HG02610 (cell line): Measurements from ENCODE around the gene PPP2R5C.

Experiments used
- ATAC-seq: cut with Tn5 transposase; IDR thresholded peaks from one replicate; pipeline ENCODE4 v1.9.1; 2021; ENCODE audit warnings: mild to moderate bottlenecking, moderate library complexity; ENCODE audit not compliant: unreplicated experiment

Gene PPP2R5C

GRCh38 chr14:101813171-101813759 is 51.8 kb downstream of the PPP2R5C start:
- no peak for ATAC-seq

DNA sequence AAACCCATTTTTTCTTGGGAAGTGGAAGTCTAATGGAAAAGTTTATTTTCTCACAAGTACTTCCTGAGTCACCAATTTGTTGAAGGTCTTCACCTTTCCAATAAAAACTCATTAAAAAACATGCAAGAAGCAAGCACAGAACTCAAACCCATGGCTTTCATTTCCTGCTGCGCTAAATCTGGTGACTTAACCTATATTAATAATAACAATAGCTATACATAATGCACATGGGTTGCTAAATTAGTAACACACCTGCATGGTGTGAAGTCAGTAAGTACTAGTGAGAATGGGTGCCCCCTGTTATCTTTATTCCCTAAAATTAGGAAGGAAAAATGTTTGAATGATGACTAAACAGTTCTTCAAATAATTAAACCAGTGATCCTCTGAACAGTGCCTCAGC is 52.3 kb downstream of the PPP2R5C start:
- no peak for ATAC-seq

GRCh38 chr14:101814934-101815333 is 53.4 kb downstream of the PPP2R5C start:
- ATAC-seq = no peak

GRCh38 chr14:101815994-101816393 is 54.5 kb downstream of the PPP2R5C start:
- no peak for ATAC-seq

DNA sequence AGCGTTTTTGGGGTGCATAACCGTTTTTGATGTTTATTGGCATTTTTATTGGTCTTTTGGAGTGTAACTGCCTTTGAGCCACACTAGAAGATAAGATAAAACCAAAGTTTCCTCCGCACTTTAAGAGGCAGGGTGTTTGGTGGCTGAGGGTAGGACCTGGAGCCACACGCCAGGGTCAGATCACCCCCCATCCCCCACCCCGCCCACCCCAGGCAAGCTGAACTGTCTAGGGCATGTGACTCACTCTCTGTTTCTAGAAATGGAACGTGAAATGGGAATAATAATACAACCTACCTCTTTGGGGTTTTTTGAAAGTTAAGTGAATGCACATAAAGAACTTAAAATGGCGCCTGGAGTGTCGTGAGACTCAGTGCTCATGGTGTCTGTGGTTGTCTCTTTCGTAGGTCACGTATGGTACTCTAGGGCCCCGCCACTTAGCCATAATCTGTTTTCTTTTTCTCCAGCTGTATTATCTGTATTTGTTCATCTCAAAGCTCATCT is 56.0 kb downstream of the PPP2R5C start:
- ATAC-seq = no peak

GRCh38 chr14:101819251-101819990 is 57.9 kb downstream of the PPP2R5C start:
- no peak for ATAC-seq

GRCh38 chr14:101820283-101820798 is 58.8 kb downstream of the PPP2R5C start:
- ATAC-seq = no peak

- ATAC-seq = no peak
These were observed 60.0 kb downstream of the PPP2R5C start for GRCh38 chr14:101821528-101821927.

GRCh38 chr14:101823066-101823465 is 61.6 kb downstream of the PPP2R5C start:
- ATAC-seq = no peak

DNA sequence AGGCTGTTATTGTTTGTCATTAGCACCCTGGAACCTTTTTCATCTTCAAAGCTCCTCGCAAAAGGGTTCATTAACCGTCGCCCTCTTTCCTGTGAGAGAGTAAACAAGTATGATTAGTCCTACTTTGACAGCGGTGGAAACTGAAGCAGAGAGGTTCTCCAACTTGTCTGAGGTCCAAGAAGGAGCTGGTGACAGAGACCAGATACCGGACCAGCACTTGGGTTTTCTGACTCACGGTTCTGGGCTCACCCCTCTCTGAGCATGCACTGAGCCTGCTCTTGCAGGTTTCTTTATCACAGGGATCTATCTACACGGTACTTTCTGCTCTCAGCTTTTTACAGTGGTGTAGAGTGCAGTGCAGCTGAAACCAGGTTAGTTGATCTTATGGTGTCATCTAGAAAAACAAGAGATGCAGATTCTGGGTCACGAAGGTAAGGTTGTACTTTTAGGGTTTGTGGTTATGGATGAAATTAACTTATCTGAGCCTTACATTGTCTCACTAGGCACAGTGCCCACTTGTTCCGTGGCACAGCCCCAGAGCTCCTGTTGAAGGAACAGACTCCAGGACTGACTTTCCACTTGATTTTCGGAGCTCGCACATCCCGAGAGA is 62.1 kb downstream of the PPP2R5C start:
- ATAC-seq = peak; percentile 52

GRCh38 chr14:101824339-101824727 is 62.8 kb downstream of the PPP2R5C start:
- ATAC-seq = no peak

DNA sequence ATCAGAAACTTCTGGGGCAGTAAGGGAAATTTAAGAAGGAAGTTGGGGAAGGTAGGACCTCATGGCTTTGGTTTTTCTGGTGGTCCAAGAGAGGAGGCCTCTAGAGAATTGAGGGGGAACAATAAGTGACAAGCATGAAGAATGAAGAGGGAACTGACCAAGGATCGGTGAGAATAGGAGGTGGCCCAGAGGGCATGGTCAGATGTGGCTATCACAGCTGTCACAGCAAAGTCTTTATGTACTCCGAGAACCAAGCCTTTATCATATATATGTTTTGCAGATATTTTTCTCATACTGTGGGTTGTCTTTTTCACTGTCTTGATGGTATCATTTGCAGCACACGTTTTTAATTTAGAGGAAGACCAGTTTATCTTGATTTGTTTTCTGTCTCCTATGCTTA is 64.3 kb downstream of the PPP2R5C start:
- ATAC-seq = no peak

DNA sequence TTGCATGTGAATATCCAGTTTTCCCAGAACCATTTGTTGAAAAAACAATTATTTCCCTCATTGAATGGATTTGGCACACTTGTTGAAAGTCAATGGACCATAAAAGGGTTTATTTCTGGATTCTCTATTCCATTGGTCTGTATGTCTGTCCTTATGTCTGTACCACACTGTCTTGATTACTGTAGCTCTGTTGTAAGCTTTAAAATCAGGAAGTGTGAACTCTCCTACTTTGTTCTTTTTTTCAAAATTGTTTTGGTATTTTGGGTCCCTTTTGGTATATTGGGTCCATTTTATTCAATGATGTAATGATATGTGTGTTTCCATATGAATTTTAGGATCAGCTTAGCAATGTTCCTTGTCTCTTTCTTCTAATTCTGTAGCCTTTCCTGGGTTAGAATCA is 64.8 kb downstream of the PPP2R5C start:
- ATAC-seq = no peak

- no peak for ATAC-seq
These were observed 65.8 kb downstream of the PPP2R5C start for GRCh38 chr14:101827286-101827685.

DNA sequence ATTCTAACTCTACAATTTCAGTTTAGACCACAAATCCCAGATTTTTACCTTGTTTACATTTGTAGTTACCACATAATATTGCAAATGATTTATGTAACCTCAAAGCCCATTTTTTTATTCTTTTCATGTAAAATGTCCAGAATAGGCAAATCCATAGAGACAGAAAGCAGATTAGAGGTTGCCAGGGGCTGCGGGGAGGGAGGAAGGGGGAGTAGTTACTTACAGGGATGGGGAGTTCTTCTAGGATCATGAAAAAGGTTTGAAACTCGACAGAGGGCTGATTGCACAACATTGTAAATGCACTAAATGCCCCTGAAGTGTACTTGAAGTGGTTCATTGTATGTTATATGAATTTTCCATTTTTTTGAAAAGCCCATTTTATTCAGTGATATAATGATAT is 66.5 kb downstream of the PPP2R5C start:
- no peak for ATAC-seq

DNA sequence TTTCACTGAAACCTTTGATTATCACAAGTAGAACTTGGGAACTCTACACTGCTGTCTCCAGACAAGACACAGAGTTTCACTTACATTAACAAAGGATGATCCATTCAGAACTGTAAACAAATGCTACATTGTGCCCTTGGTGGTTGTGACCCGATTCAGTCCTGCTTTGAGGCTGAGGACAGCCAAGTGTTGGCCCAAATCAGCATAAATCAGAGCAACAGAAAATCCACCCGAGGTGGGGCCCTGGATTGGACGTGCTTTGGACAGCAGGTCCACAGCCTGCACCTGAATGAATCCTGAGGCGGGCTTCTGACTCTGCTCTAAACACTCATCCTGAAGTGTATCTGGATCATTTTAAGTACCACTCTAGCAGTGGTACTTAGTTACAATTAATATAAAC is 68.8 kb downstream of the PPP2R5C start:
- ATAC-seq = no peak

- no peak for ATAC-seq
These were observed 71.5 kb downstream of the PPP2R5C start for GRCh38 chr14:101833045-101833444.

DNA sequence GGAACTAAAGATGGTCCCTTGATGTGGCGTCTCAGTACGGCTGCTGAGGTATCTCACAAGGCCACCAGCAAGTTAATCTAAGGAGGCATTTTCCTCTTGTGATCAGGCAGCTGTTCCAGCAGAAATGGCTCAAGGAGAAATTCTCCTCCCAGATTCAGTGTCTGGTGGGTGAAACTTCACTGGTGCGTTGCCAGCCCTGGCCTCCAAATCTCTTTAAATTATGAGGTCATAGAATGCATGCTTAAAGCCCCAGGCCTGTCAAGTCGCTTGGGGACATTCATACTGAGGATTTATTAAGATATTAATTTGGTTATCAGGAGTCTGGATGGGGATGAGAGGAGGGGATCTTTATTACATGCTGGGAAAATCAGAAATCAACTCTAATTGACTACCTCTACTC is 72.9 kb downstream of the PPP2R5C start:
- ATAC-seq = no peak

GRCh38 chr14:101834800-101835547 is 73.5 kb downstream of the PPP2R5C start:
- ATAC-seq = no peak

DNA sequence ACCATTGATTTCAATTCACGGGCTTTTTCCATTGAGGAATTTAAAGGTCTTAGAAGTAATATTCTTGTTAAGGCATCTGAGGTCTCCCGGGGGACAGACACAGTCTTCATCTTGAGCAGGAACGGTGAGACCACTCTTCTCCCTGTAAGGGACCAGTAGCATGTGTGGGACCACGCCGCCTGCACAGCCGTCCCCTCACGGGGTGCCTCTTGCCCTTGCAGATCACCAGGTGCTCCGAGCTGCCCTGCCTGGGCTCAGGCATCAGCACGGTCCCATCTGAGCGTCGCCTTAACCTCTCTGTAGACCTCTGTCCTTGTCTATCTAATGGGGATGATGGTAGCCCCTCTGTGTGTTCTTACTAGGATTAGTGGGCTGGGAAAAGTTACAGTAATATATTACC is 74.1 kb downstream of the PPP2R5C start:
- no peak for ATAC-seq

DNA sequence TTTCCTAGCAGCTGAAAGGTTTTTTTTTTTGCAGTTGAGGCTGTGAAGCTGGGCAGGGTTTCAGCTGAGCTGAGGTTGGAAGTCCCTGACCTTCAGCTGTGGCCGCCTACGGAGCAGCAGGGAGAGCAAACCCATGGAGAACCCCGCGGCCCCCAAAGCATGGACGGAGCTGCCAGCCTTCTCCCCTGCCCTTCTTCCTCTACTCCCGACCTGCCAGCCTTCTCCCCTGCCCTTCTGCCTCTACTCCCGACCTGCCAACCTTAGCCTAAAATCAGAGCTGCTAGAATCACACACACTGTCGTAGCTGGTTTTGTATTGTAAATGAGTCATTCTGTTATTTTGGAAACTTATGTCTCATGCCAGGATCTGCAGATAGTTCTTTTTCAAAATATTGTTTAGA is 74.6 kb downstream of the PPP2R5C start:
- ATAC-seq = no peak
